ENCODE results near the gene RASL10A.

RASL10A gene

DNA sequence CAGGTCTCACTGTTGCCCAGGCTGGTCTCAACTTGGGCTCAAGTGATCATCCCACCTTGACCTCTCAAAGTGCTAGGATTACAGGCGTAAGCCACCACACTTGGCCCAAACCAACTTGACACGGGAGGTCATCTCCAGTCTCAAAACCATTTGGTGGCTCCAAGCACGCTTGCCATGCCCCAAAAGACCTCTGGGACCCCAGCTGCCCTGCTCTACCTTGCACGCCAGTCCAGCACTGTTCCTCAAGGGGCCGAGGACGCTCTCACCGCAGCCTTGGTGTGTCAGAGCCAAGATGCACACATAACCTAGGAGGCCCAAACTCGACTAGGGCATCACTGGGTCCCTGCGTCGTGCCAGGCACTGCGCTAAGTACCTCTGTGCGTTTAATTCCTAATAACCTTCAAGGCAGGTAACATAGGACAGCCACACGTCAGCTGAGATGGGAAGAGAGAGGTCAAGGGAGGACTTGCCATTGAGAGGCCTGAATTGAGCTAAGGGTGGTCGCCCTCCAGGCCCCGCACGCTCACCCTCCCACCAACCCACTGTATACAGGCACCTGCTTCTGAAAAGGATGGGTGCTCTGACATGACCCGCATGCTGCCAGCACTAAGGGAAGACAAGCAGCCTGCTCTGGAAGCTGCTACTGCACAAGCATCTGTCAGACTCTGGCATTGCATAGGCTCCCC, 13.6 kb downstream of the RASL10A start:
- no peak for DNase-seq

GRCh38 chr22:29300807-29301601, 14.5 kb downstream of the RASL10A start:
- no peak for DNase-seq

DNA sequence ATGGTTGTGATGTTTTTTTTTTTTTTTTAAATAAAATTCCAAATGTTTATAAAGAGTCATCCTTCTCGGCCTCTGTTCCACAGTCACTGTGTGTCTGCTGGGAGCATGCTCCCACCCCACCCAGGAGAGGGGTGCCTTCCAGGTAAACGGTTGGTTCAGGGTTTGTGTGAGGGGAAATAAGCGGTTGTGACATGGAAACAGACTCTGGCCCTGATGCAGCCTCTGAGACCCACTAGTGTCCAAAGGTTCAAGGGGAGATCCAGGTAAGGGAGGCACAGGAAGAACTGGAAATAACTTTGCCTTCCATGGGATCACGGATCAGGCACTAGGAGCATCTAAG, 15.1 kb downstream of the RASL10A start:
- no peak for DNase-seq

GRCh38 chr22:29299136-29299900, 16.2 kb downstream of the RASL10A start:
- no peak for DNase-seq

DNA sequence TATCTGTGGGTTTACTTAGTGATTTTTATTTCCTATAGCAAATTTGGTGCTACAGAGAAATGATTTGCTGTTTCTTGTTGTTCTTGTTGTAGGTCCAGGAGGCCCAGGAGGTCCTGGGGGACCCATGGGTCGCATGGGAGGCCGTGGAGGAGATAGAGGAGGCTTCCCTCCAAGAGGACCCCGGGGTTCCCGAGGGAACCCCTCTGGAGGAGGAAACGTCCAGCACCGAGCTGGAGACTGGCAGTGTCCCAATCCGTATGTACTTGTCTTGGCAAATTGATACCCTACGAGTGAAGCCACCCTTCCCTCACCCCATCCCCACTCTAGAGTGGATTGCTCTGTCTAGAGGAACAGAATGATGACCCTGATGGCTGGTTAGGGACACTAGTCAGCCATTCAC, 16.9 kb downstream of the RASL10A start:
- no peak for DNase-seq

DNA sequence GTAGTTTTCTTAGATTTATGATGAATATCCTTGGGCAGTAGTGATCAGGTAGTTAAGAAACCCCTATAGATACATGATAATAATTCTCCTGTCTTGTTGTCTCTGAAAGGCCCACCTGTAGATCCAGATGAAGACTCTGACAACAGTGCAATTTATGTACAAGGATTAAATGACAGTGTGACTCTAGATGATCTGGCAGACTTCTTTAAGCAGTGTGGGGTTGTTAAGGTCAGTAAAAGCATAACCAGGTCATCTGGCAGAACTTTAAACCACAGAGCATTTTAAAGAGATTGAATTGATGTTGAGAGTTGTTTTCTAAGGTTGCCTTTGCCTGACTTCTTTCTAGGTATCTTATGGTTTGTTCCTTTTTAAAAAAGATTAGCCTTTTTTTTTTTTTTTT, 23.1 kb downstream of the RASL10A start:
- DNase-seq, result no peak

DNA sequence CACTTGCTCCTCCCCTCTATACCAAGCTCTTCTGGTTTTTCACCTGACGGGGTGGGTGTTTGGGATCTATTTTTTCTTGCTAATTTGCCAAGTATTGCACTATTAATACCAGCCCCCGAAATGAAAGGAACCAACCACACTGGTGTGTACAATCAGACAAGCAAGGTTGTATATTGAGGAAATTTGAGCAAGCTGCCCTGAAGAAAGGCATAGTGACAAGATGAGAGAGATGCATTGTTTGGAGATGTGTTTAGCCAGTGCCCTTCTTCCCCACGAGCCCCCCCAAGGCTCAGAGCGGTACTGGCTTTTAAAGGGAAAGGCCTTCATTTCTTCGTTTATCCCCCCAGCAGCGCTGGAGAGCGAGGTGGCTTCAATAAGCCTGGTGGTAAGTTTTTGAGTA, 24.3 kb downstream of the RASL10A start:
- DNase-seq, result no peak

DNA sequence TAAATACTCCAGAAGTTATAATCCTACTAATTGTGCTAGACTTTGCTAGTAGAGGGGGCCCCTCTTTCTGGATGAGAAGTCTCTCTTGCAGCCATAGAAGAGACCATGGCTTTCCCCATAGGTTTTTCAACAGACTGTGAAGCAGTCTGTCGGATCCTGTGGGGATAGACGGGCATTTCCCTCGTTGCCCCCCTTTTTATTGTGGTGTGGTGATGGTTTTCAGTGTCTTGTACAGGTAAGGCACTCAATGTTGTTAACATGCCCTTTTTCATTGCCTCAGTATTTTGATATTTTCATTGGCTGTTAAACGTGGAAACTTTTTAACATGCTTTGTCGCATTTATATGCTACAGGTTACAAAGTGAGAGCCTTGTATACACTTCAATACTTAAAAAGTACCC, 25.4 kb downstream of the RASL10A start:
- DNase-seq, result no peak

DNA sequence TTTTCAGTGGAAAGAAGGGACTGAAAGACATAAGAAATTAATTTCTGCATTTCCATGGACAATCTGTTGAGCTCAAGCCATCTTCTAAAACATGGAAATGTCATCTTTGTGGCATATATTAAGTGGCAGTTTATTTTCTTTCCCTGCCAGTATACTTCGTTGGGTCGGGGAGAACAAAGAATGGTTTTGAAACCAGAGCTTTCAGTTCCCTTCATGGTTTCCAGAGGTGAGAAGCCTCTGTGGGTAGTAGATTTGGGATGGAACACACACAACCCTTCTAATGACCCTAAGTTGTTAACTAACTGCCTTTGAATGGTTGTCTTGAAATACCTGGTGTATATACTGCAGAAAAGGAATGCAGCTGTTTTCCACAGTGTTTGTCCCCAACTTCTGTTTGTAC, 26.7 kb downstream of the RASL10A start:
- DNase-seq, result no peak

DNA sequence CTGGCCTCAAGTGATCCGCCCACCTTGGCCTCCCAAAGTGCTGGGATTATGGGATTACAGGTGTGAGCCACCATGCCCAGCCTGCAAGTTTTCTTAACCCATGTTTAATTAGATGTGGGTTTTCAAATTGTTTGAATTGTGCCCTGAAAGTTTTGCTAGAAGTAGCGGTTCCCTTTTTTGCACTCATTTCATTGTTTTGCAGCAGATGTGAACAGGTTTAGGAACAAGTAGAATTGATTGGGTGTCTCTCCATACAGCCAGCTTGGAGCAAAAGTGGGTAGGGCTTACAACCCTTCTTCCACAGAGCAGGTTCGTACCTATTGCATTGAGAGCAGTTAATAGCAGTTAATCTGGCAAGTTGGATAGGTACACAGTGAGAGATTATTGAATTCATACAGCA, 31.3 kb downstream of the RASL10A start:
- DNase-seq, result no peak

- no peak for DNase-seq
Measured at GRCh38 chr22:29277927-29278326, 37.6 kb downstream of the RASL10A start.

GRCh38 chr22:29275819-29276565, 39.5 kb downstream of the RASL10A start:
- DNase-seq, result no peak

- DNase-seq, result no peak
Measured at GRCh38 chr22:29275167-29275566, 40.3 kb downstream of the RASL10A start.

DNA sequence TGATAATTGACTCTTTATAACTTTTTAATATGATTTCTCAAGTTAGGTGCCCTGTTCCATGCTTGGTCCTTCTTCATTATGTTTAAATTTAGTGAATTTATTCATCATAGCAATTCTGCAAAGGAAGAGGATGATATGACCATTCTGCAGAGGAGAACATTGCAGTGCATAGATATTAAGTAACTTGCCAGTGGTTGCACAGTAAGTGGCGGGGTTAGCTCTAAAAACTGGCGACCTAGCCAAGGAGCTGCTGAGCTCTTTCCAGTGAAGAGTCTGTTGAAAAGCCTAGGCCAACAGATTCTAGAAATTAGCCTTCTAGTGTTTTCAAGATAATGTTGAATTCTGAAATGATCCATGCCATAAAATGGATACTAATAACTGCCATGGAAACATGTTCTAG, 42.9 kb downstream of the RASL10A start:
- no peak for DNase-seq

DNA sequence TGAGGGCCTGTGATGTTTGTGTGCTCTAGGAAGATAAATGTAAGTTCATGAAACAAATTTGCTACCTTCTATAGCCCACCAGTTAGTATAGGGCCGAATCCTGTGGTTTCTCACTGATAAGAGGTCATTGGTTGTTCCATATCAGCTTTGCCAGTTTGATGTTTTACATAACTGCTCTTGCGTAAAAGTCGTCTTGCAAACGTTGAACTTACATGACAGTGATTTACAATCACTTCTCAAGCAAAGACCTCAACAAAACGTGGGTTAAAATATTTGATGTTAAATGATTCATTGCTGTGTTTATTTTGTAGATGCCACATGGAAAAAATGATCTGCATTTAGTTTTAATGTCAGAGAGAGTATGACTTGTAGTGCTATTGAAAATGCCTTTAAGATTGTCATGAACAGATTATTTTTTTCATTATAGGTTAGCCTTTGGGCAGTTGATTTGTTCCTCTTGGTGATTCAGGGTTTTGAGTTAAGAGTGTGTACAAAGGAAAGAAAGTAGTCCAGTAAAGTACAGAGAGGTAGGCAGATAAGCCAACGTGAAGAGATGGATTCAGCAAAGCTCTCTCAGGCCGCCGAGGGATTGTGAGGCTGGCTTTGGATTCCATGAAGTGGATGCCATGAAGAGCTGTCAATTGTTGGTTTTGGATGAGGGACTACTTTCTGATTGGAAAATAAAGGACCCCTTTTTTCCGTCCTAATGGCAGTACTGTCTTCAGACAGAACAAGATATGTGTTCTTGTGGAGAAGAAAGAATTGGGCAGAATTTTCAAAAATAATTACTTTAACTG, 44.8 kb downstream of the RASL10A start:
- DNase-seq, result no peak

DNA sequence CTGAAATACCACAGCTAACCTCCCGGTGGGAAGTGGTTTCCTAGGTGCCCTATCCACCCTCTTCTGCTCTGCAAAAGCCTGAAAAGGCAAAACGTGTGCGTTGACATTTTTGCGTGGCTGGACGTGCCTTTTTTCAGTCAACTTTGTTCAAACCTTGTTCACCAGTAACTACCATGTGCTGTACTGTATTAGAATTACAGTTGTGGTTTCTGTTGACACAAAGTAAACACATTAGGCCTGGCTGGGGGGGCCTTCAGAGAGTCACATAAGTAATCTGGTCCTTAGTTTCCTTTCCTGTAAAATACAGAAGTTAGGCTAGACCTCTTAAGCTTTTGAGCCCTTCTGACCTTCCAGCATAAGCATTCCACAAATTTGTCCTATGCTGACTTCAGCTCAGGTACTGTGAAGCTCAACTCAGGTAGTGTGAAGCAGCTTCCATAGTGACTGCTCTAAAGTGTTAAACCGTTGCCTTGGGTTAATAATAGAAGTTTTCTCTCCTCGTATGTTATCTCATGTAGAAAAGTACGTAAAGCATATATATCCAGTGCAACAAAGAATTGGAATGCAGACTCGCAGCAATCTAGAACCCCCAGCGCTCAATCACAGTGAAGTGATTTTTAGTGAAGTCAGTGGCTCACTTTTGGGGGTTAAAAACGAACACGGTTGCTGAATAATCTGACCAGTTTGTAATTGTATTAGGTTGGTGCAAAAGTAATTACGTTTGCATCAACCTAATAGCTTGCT, 45.6 kb downstream of the RASL10A start:
- peak; percentile 14 to 17 for DNase-seq

DNA sequence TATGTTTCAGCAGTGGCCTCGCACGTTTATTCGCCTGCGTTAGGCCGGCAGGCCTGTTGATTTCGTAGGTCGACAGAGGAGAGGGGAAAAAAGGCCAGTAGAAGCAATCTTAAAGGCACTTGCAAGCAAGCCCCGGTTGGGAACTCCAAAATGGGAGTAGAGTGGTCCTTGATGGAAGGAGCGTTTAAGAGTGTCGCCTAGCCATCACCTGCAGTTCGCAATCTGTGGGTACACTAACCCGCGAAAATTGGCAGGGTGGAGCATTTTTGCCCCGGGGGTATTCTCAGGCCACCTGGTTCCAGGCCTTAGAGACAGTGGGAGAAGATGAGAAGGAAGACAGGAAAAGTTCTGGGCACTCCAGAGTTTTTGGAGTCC, 46.3 kb downstream of the RASL10A start:
- DNase-seq, result no peak

- peak; percentile 35 to 41 for DNase-seq
Measured at GRCh38 chr22:29268511-29269229, 46.8 kb downstream of the RASL10A start.

DNA sequence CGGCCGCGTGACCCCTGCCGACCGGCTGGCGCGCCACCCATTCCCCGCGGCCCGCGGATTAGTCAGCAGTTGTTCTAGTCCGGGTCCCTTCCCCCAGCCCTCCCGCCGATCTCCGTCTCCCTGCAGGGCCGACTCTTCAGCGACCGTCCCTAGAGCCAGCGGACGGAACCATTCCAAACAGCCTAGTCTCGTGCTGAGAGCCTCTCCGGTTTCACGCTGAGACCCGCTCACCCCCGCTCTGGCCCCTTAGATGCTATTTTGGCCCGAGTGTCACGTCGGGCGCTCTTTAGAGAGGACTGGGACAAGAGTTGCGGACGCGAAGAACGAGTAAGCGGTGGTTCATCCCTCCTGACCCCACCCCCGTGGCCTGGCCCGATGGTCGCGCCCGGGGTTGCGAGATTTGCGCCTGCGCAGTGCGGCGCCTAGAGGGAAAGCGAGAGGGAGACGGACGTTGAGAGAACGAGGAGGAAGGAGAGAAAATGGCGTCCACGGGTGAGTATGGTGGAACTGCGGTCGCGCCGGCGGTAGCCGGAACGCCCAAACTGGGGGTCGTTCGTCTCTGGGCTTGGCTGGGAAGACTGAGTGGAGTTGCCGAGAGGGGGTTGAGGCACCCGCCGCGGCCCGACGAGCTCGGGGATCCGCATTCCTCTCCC, 47.5 kb downstream of the RASL10A start, which contains the start of the genes EWSR1 and RHBDD3:
Gene EWSR1 (plus strand): TSS at position 411 of the 653 bp plus-strand sequence. CDS start 69 bp downstream, at position 480.
Gene RHBDD3 (minus strand): TSS at position 124 of the 653 bp plus-strand sequence. CDS start 2,355 bp downstream, outside the sequence.
- peak; percentile 95 to 96 for DNase-seq

GRCh38 chr22:29267462-29267857, 48.0 kb downstream of the RASL10A start:
- DNase-seq, result no peak

Measured in activated CD4-positive, alpha-beta T cell treated with anti-CD3 and anti-CD28 coated beads, Interleukin-2, amount 50 U/mL, for 48 hours (primary cell).